GM19467 (cell line): ENCODE results near the gene MRPL21.

ENCODE experiments used
- ATAC-seq: cut with Tn5 transposase; IDR thresholded peaks from one replicate; pipeline ENCODE4 v1.9.1; 2021; ENCODE audit warnings: mild to moderate bottlenecking, moderate library complexity; ENCODE audit not compliant: unreplicated experiment

The MRPL21 gene

GRCh38 chr11:68843052-68843561 is 60.5 kb downstream of the MRPL21 start:
- ATAC-seq, result no peak

GRCh38 chr11:68842427-68843051 is 61.1 kb downstream of the MRPL21 start:
- ATAC-seq, result no peak

GRCh38 chr11:68841718-68842426 is 61.8 kb downstream of the MRPL21 start, which contains the start of gene CPT1A:
Gene CPT1A, minus strand, starts transcription at chr11:68841916. Its CDS starts 26,442 bp downstream, at chr11:68815474.
- no peak for ATAC-seq
